ENCODE results near the gene TUBG2. TPM values are rescaled to one million over a fixed set of nuclear protein-coding genes. Genes with fewer than 3 reads are reported as not detected.
"Not testable (repeated sequence)": the region's sequence is repeated elsewhere in the genome, so short reads cannot be mapped to it uniquely, and the experiment has no call there.

The TUBG2 gene
- total RNA-seq, 2 experiments from 2014 or later: 9.0 to 9.2 TPM

GRCh38 chr17:42627032-42627764 lies 31.9 kb upstream of the TUBG2 start:
- H3K9me3 Mint-ChIP-seq (ENCODE audit: low read depth); H3K27ac Mint-ChIP-seq; H3K36me3 Mint-ChIP-seq (ENCODE audit: low read depth); intact Hi-C loops (cut with DNase I, micrococcal nuclease); H3K4me1 Mint-ChIP-seq; DNase-seq; H3K4me3 Mint-ChIP-seq; ATAC-seq; H3K27me3 Mint-ChIP-seq: not testable (repeated sequence)
- ChIA-PET CTCF (interaction anchor here (0.7 kb wide), 1 partner anchor 35 kb away, joined by 3 read pairs; no protein-coding TSS in a partner anchor), POLR2A (interaction anchor here (0.6 kb wide), 1 partner anchor 19 kb away, joined by 4 read pairs; no protein-coding TSS in a partner anchor)

DNA sequence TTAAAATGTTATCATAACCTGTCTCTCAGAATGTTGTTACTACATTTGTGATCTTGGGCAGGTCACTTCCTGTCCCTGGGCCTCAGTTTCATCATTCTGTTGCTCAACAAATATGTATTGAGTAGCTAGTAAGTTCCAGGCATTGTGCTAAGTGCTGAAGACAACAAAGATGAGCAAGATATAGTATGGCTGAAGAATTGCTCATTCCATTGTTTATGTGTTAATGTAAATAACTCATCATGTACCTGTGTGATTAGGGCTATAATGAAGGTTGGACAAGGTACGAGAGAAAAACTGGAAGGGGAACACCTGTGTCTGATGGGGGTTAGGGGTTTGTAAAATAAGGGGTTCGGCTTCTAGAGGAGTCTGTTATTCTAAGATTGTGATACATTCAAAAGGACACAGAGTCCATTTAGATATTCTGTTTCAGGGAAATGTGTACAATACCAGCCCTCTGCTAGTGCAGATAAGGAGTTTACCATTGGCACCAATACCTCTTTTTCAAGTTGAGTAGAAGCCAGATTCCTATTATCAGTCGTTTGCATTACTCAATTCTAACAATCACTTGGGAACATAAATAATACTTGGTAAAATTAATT lies 29.6 kb upstream of the TUBG2 start:
- Mint-ChIP-seq H3K4me3 (no peak overlapping the region), H3K4me1 (no peaks in the 10 kb centered on the region), H3K9me3 (ENCODE audit: low read depth) (no peaks in the 10 kb centered on the region), H3K27me3 (no peaks in the 10 kb centered on the region), H3K27ac (no peak overlapping the region), H3K36me3 (ENCODE audit: low read depth) (no peaks in the 10 kb centered on the region)
- ChIA-PET POLR2A (no interaction called here), CTCF (interaction anchor here (0.7 kb wide), 1 partner anchor 51 kb away, joined by 3 read pairs; no protein-coding TSS in a partner anchor)
- intact Hi-C loops (cut with DNase I, micrococcal nuclease): no loop called here
- ATAC-seq: no peak
- DNase-seq: no peak

DNA sequence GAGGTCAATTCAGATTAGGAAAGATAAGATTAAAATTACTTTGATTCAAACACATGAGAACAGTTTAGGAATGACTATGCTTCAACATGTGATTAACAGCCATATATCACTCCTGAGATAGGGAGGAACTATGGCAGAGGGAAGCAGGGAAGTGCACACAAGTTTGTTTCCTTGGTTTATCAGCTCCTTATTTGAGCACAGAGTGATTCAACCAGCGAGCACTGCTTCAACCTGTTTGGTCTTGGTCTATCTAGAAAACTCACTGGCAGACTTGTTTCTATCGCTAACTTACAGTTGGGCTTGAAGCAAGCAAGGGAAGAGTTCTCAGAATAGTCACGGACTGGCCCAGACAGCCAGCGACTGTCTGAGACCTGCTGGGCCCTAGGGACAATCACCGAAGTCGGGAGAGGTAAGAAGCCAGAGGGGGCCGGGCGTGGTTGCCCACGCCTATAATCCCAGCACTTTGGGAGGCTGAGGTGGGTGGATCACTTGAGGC lies 26.1 kb upstream of the TUBG2 start:
- Mint-ChIP-seq H3K27ac (no peak overlapping the region), H3K4me3 (no peak overlapping the region), H3K9me3 (ENCODE audit: low read depth) (no peaks in the 10 kb centered on the region), H3K27me3 (no peaks in the 10 kb centered on the region), H3K4me1 (no peaks in the 10 kb centered on the region), H3K36me3 (ENCODE audit: low read depth) (no peaks in the 10 kb centered on the region)
- intact Hi-C loops (cut with DNase I, micrococcal nuclease): no loop called here
- ChIA-PET POLR2A (interaction anchor here (0.5 kb wide), 1 partner anchor 33 kb away, joined by 3 read pairs; no protein-coding TSS in a partner anchor), CTCF (no interaction called here)
- DNase-seq (no peak), ATAC-seq (no peak)

DNA sequence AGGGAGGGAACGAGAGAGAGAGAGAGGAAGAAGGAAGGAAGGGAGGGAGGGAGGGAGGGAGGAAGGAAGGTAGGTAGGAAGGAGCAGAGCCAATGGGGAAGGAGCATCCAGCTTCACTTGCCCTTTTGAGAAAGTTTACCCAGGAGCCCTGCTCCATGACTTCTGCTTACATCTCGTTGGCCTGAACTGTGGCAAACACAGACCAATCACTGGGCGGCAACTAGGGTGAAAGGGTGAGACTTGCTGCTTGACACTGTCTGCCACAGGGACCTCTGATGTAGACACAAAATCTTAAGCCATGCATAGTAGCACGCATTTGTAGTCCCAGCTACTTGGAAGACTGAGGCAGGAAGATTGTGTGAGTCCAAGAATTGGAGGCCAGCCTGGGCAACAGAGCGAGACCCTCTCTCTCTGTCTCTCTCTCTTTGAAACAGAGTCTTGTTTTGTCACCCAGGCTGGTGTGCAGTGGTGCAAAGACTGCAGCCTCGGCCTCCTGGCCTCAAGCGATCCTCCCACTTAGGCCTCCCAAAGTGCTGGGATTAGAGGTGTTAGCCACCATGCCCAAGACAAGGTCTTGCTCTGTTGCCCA lies 19.5 kb upstream of the TUBG2 start:
- intact Hi-C loops (cut with DNase I, micrococcal nuclease): no loop called here
- H3K9me3 Mint-ChIP-seq (ENCODE audit: low read depth): no peaks in the 10 kb centered on the region
- ChIA-PET POLR2A (interaction anchor here (0.8 kb wide), 1 partner anchor 100 kb away, joined by 3 read pairs; no protein-coding TSS in a partner anchor), CTCF (no interaction called here)
- DNase-seq: no peak
- no peaks in the 10 kb centered on the region for H3K36me3 Mint-ChIP-seq (ENCODE audit: low read depth)
- peaks cover 2% of the 10 kb centered on the region for H3K27me3 Mint-ChIP-seq
- ATAC-seq: no peak
- H3K4me3 Mint-ChIP-seq: no peak overlapping the region
- H3K27ac Mint-ChIP-seq: no peak overlapping the region
- H3K4me1 Mint-ChIP-seq: no peaks in the 10 kb centered on the region

GRCh38 chr17:42640121-42640520 lies 19.0 kb upstream of the TUBG2 start:
- peaks cover 2% of the 10 kb centered on the region for H3K27me3 Mint-ChIP-seq
- DNase-seq (no peak), ATAC-seq (no peak)
- intact Hi-C loops (cut with DNase I, micrococcal nuclease): no loop called here
- ChIA-PET CTCF (no interaction called here), POLR2A (no interaction called here)
- no peaks in the 10 kb centered on the region for H3K36me3 Mint-ChIP-seq (ENCODE audit: low read depth)
- H3K27ac Mint-ChIP-seq: no peak overlapping the region
- H3K4me3 Mint-ChIP-seq: no peak overlapping the region
- no peaks in the 10 kb centered on the region for H3K4me1 Mint-ChIP-seq
- H3K9me3 Mint-ChIP-seq (ENCODE audit: low read depth): no peaks in the 10 kb centered on the region

DNA sequence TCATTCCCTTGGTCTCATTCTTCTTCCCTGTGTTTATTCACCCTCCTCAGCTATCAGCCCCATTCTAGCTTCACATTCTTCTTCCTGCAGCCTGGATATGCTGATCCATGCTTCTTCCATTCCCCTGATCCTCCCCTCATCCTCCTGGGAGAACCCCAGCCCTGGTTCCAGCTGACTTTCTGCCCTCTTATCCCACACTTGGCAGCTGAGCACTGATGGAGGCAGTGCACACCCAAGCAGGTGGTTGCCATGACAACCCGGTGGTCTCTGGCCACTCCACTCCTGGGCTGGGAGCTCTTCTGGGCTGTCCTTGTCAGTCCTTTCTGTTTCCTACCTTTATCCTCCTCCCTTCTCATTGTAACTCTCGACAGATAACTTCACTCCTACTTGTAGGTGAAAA lies 16.7 kb upstream of the TUBG2 start:
- ATAC-seq (no peak), DNase-seq (no peak)
- Mint-ChIP-seq H3K9me3 (ENCODE audit: low read depth) (no peaks in the 10 kb centered on the region), H3K27ac (no peak overlapping the region), H3K27me3 (peaks cover 2% of the 10 kb centered on the region), H3K4me3 (no peak overlapping the region), H3K36me3 (ENCODE audit: low read depth) (no peaks in the 10 kb centered on the region), H3K4me1 (no peaks in the 10 kb centered on the region)
- ChIA-PET CTCF (interaction anchor here (0.7 kb wide), 1 partner anchor 800 kb away, joined by 3 read pairs; no protein-coding TSS in a partner anchor), POLR2A (no interaction called here)
- intact Hi-C loops (cut with DNase I, micrococcal nuclease): no loop called here

DNA sequence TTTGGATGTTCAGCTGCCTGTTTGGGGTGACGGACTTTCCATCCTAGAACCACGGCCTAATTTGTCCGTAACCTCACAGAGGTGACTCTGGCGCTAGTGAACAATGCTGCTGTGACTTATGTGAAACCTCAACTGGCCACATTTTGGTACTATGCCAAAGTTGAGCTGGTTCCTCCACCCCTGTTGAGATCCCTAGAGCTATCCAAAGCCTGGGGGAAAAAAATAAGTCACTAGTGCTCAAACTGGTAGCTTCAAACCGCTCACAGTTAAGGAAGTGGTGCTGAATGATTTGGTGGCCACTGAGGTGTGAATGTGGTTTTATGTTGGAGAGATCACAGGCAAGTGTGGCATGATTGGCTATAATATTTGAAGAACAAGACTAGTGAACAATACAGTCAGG lies 11.3 kb upstream of the TUBG2 start:
- intact Hi-C loops (cut with DNase I, micrococcal nuclease): no loop called here
- no peak overlapping the region for H3K4me3 Mint-ChIP-seq
- H3K27me3 Mint-ChIP-seq: peaks cover 2% of the 10 kb centered on the region
- ATAC-seq (no peak), DNase-seq (no peak)
- POLR2A ChIA-PET: no interaction called here
- H3K9me3 Mint-ChIP-seq (ENCODE audit: low read depth): no peaks in the 10 kb centered on the region
- no peaks in the 10 kb centered on the region for H3K4me1 Mint-ChIP-seq
- H3K27ac Mint-ChIP-seq: no peak overlapping the region
- H3K36me3 Mint-ChIP-seq (ENCODE audit: low read depth): no peaks in the 10 kb centered on the region
- CTCF ChIA-PET: interaction anchor here (0.7 kb wide), 1 partner anchor 460 kb away, joined by 3 read pairs; no protein-coding TSS in a partner anchor

- POLR2A ChIA-PET: no interaction called here
- intact Hi-C loops (cut with DNase I, micrococcal nuclease): no loop called here
Observed at GRCh38 chr17:42651392-42651791, 7.7 kb upstream of the TUBG2 start.

DNA sequence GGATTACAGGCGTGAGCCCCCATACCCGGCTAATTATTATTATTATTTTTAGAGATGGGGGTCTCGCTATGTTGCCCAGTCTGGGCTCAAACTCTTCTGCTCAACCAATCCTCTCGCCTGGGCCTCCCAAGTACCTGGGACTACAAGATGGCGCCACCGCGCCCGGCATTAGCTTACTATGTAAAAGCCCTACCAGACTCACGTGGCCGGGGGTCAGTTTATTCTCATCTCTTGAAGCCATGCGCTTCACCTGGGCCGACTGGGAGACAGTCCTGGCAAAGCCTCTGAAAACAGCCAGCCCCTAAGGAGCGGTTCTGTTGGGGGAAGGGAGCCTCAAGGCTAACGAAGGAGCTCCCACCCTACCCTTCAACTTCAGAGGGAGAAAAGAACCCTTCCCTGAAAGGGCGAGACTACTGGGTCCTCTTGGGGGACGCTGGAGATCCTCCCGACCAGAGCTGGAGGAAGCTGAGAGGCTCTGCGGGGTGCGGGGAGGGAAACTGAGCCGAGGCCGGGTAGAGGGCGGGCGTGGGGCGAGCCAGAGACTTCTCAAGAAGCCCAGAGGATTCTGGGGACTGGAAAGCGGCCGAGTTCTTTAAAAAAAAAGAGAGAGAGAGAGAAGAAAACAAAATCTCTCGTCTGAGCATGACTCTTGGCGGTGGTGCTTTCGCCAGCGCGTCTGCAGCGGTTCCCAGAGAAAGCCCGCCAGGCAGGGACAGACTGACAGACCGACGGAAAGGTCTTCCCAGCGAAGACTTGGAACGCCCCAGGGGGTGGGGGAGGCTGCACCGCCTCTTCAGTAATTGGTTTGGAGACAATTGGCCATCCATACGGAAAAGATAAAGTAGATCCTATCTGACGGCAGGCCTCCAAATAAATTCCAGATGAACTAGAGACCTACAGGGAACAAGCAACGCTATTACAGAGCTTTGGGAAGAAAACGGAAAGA lies 5.6 kb upstream of the TUBG2 start:
- no peak overlapping the region for H3K27ac Mint-ChIP-seq
- no peaks in the 10 kb centered on the region for H3K36me3 Mint-ChIP-seq (ENCODE audit: low read depth)
- POLR2A ChIA-PET: interaction anchor here (0.6 kb wide), 1 partner anchor 10 kb away, joined by 6 read pairs; no protein-coding TSS in a partner anchor
- peaks cover 17% of the 10 kb centered on the region for H3K4me1 Mint-ChIP-seq
- CTCF ChIA-PET: interaction anchor here (0.6 to 0.7 kb wide), 2 partner anchors 10 to 75 kb away, joined by 3 to 4 read pairs; no protein-coding TSS in a partner anchor
- no peaks in the 10 kb centered on the region for H3K9me3 Mint-ChIP-seq (ENCODE audit: low read depth)
- peaks cover 5% of the 10 kb centered on the region for H3K27me3 Mint-ChIP-seq
- DNase-seq: no peak
- no peak for ATAC-seq
- intact Hi-C loops (cut with DNase I, micrococcal nuclease): no loop called here
- H3K4me3 Mint-ChIP-seq: no peak overlapping the region

More at GRCh38 chr17:42651392-42651791, 7.7 kb upstream of the TUBG2 start:
- no peak overlapping the region for H3K4me3 Mint-ChIP-seq
- CTCF ChIA-PET: interaction anchor here (0.6 kb wide), 1 partner anchor 23 kb away, joined by 3 read pairs; no protein-coding TSS in a partner anchor
- no peak overlapping the region for H3K27ac Mint-ChIP-seq
- H3K27me3 Mint-ChIP-seq: peaks cover 5% of the 10 kb centered on the region
- ATAC-seq: no peak
- H3K36me3 Mint-ChIP-seq (ENCODE audit: low read depth): no peaks in the 10 kb centered on the region
- H3K4me1 Mint-ChIP-seq: peaks cover 10% of the 10 kb centered on the region
- DNase-seq: no peak
- H3K9me3 Mint-ChIP-seq (ENCODE audit: low read depth): no peaks in the 10 kb centered on the region

DNA sequence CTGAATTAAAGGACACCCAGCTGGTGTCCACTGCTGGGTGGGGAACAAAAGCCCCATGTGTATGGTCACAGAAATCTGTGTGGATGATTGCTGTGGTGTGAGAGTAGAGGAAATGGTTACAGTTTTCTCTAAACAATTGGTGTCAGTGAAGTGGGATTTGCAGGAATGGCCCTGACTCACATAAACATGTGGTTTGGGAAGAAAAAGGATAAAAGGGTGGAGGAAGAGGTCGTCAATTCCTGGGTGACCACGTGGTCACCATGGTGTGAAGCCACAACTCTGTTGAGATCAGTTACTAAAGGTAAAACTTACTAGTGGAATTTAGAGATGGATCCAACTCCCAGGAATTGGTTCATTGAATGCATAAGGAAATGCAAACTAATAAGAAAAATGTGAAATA lies 3.6 kb upstream of the TUBG2 start:
- Mint-ChIP-seq H3K4me3 (no peak overlapping the region), H3K36me3 (ENCODE audit: low read depth) (no peaks in the 10 kb centered on the region), H3K27ac (no peak overlapping the region), H3K9me3 (ENCODE audit: low read depth) (no peaks in the 10 kb centered on the region), H3K4me1 (peaks cover 26% of the 10 kb centered on the region), H3K27me3 (peaks cover 5% of the 10 kb centered on the region)
- intact Hi-C loops (cut with DNase I, micrococcal nuclease): no loop called here
- DNase-seq (no peak), ATAC-seq (no peak)
- CTCF ChIA-PET: no interaction called here
- POLR2A ChIA-PET: no interaction called here

Data from activated CD4-positive, alpha-beta T cell treated with anti-CD3 and anti-CD28 coated beads for 36 hours (primary cell).